Measurements from ENCODE around the gene SLC41A1. TPM values are rescaled to one million over a fixed set of nuclear protein-coding genes. Genes with fewer than 3 reads are reported as not detected.

The SLC41A1 gene
- total RNA-seq, 1 experiment from 2014 or later = 33.3 TPM

DNA sequence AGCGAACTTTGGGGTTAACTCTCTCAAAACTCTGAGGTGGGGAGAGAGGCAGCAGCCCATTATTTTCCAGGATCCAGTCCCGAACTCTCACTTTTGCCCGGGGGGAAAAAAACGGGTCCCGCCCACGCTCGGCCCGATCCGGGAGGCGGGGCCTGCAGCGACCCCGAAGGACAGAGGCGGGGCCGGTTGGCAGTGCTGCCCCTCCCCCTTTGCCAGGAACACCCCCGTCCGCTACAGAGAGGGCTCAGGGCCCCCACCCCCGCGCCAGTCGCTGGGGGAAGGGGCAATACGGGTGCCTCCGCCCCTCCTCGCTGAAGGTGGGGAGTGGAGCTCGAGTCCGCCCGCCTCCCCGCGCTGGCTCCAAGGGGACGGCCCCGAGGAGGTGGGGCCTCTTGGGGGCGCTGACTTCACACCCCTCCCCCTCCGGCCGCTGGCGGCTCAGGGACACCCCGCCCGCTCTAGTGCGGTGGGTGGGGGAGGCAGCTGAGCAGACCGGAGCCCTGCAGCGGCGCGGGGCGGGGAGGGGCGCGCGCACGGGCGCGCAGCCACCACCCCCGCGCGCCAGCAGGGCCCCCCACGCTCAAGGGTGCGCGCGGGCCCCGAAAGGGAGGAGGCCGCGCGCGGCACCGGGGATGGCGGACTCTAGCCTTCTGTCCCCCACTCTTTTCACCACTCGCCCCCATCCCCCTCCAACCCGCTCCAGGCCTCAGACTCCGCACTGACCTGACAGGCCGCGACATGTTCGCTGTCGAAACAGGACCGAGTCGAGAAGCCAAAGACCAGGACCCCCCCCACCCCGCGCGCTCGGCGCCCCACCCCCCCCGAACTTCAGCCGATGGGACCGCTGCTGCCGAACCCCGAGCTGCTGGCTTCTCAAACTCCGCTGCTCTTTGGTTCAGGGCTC lies 63.5 kb downstream of the SLC41A1 start:
- TF ChIP-seq, protein P1, sequence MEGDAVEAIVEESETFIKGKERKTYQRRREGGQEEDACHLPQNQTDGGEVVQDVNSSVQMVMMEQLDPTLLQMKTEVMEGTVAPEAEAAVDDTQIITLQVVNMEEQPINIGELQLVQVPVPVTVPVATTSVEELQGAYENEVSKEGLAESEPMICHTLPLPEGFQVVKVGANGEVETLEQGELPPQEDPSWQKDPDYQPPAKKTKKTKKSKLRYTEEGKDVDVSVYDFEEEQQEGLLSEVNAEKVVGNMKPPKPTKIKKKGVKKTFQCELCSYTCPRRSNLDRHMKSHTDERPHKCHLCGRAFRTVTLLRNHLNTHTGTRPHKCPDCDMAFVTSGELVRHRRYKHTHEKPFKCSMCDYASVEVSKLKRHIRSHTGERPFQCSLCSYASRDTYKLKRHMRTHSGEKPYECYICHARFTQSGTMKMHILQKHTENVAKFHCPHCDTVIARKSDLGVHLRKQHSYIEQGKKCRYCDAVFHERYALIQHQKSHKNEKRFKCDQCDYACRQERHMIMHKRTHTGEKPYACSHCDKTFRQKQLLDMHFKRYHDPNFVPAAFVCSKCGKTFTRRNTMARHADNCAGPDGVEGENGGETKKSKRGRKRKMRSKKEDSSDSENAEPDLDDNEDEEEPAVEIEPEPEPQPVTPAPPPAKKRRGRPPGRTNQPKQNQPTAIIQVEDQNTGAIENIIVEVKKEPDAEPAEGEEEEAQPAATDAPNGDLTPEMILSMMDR (IDR thresholded peaks at IDR 0.05) = no peak
- no peak; the same call in none of the 2 replicates for TF ChIP-seq POLR2AphosphoS5 (IDR thresholded peaks at IDR 0.05; ENCODE audit: low read depth, low read length)
- peak; percentile 47; the same call in 1 of the 2 replicates for TF ChIP-seq SIN3A (IDR thresholded peaks at IDR 0.05; ENCODE audit: borderline replicate concordance, insufficient read depth, low read depth, low read length)
- peak; percentile 38; the same call in 1 of the 2 replicates for TF ChIP-seq TCF7L2 (IDR thresholded peaks at IDR 0.05; ENCODE audit: low read depth, low read length)
- TF ChIP-seq, protein P2, sequence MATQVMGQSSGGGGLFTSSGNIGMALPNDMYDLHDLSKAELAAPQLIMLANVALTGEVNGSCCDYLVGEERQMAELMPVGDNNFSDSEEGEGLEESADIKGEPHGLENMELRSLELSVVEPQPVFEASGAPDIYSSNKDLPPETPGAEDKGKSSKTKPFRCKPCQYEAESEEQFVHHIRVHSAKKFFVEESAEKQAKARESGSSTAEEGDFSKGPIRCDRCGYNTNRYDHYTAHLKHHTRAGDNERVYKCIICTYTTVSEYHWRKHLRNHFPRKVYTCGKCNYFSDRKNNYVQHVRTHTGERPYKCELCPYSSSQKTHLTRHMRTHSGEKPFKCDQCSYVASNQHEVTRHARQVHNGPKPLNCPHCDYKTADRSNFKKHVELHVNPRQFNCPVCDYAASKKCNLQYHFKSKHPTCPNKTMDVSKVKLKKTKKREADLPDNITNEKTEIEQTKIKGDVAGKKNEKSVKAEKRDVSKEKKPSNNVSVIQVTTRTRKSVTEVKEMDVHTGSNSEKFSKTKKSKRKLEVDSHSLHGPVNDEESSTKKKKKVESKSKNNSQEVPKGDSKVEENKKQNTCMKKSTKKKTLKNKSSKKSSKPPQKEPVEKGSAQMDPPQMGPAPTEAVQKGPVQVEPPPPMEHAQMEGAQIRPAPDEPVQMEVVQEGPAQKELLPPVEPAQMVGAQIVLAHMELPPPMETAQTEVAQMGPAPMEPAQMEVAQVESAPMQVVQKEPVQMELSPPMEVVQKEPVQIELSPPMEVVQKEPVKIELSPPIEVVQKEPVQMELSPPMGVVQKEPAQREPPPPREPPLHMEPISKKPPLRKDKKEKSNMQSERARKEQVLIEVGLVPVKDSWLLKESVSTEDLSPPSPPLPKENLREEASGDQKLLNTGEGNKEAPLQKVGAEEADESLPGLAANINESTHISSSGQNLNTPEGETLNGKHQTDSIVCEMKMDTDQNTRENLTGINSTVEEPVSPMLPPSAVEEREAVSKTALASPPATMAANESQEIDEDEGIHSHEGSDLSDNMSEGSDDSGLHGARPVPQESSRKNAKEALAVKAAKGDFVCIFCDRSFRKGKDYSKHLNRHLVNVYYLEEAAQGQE (IDR thresholded peaks at IDR 0.05; ENCODE audit: insufficient read depth in 1 of 2, low read depth in 2 of 2, low read length in 1 of 2) = 0 out of 4 replicates have a peak, but pooled peaks of 1 of the 2 experiments have one; percentile 39
- peaks cover 25% of the 10 kb centered on the region for H3K4me1 ChIP-seq (ENCODE audit: control insufficient read depth, insufficient read depth, low read length)
- no TSS peak for BruUV-seq (replicated peaks)
- CTCF ChIA-PET = interaction anchor here (0.6 kb wide), 1 partner anchor 101 kb away, joined by 3 read pairs; no protein-coding TSS in a partner anchor
- in situ Hi-C loops (cut with HindIII; ENCODE audit: low pct_unique_long_range_greater_than_20kb, low sequenced_read_pairs) = no loop called here
- intact Hi-C loops (cut with micrococcal nuclease; ENCODE audit: unreplicated experiment) = loop anchor here (10.0 kb wide), 1 partner anchor 1105 kb away; no protein-coding TSS in a partner anchor
- ATAC-seq (peak; percentile 92), DNase-seq (ENCODE audit: low read depth, low spot score) (peak; percentile 59)
- peak overlapping the region; percentile 98 for H3K27ac ChIP-seq (ENCODE audit: low read length)
- H3K36me3 ChIP-seq (ENCODE audit: control insufficient read depth, insufficient read depth, low read length) = peaks cover 4% of the 10 kb centered on the region; the same call in 1 of the 2 replicates
- POLR2A ChIA-PET = interaction anchor here (0.6 to 0.8 kb wide), 3 partner anchors 24 to 67 kb away, joined by 3 read pairs; no protein-coding TSS in a partner anchor
- no peaks in the 10 kb centered on the region for H3K9me3 ChIP-seq (ENCODE audit: control insufficient read depth, insufficient read depth, low read depth, low read length)
- no peaks in the 10 kb centered on the region for H3K27me3 ChIP-seq (ENCODE audit: control insufficient read depth, insufficient read depth, low read length)
- H3K4me3 ChIP-seq (ENCODE audit: low read depth in 2 of 2, low read length in 2 of 2) = peak overlapping the region; percentile 88 to 98

DNA sequence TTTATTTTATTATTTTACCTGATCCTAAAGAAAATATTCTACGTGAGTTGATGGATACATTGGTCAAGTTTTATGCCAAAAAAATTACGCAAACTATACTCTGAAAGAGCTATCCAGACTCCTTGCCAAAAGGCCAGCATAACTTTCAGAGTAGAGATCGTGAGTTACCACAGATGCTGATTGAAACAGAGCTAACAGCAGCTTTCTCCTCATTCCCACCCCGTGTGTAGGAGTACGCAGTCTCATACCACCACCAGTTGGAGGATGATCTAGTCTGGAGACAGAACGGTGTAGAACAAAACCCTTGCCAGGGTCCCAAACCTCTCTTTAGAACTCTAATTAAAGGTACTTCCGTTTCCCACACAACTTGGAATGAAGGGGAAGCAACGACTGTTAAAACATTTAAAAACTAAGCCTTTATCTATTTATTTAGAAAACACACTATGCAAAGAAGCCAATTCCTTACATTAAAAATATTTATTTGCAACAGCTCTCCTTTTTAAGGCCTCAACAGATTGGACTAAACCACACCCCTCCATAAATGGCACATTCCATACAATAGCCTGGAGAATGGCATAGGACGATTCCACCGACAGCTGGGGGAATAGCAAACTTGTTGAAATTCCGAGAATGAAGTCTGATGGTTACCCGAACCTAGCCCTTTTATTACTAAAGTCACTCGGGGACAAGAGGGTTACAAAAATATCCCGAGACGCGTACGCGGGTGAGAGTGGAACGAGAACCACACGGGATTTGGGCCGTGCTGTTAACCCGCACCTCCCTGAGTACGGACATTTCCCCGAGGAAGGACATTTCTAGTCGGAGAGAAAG lies 64.4 kb downstream of the SLC41A1 start:
- peak overlapping the region; percentile 88 to 98 for H3K4me3 ChIP-seq (ENCODE audit: low read depth in 2 of 2, low read length in 2 of 2)
- TF ChIP-seq SIN3A (IDR thresholded peaks at IDR 0.05; ENCODE audit: borderline replicate concordance, insufficient read depth, low read depth, low read length) (0 out of 2 replicates have a peak, but pooled peaks have one; percentile 1), TCF7L2 (IDR thresholded peaks at IDR 0.05; ENCODE audit: low read depth, low read length) (no peak), POLR2AphosphoS5 (IDR thresholded peaks at IDR 0.05; ENCODE audit: low read depth, low read length) (peak; percentile 55)
- TF ChIP-seq, protein P2 (IDR thresholded peaks at IDR 0.05; ENCODE audit: insufficient read depth in 1 of 2, low read depth in 2 of 2, low read length in 1 of 2) = no peak
- TF ChIP-seq, protein P1 (IDR thresholded peaks at IDR 0.05) = no peak
- no peaks in the 10 kb centered on the region for H3K27me3 ChIP-seq (ENCODE audit: control insufficient read depth, insufficient read depth, low read length)
- ATAC-seq (peak; percentile 54), DNase-seq (ENCODE audit: low read depth, low spot score) (peak; percentile 71)
- H3K27ac ChIP-seq (ENCODE audit: low read length) = peak overlapping the region; percentile 98
- intact Hi-C loops (cut with micrococcal nuclease; ENCODE audit: unreplicated experiment) (no loop called here), in situ Hi-C loops (cut with HindIII; ENCODE audit: low pct_unique_long_range_greater_than_20kb, low sequenced_read_pairs) (no loop called here)
- peaks cover 30% of the 10 kb centered on the region for H3K4me1 ChIP-seq (ENCODE audit: control insufficient read depth, insufficient read depth, low read length)
- POLR2A ChIA-PET = interaction anchor here (0.5 to 0.7 kb wide), 3 partner anchors 37 to 1936 kb away, joined by 3 read pairs; no protein-coding TSS in a partner anchor
- no TSS peak for BruUV-seq (replicated peaks)
- no peaks in the 10 kb centered on the region for H3K9me3 ChIP-seq (ENCODE audit: control insufficient read depth, insufficient read depth, low read depth, low read length)
- CTCF ChIA-PET = no interaction called here
- peaks cover 4% of the 10 kb centered on the region; the same call in 1 of the 2 replicates for H3K36me3 ChIP-seq (ENCODE audit: control insufficient read depth, insufficient read depth, low read length)

Measured in Panc1 (cell line).